CD14-positive monocyte (primary cell): Measurements from ENCODE around the gene ERG. TPM values are rescaled to one million over a fixed set of nuclear protein-coding genes. Genes with fewer than 3 reads are reported as not detected.

Experiments used
- DNase-seq, 3 donors: peaks; one replicate each; pipeline ENCODE4 v3.0.0-alpha.2; 2011 to 2022
- H2AFZ ChIP-seq: 2 replicates; pipeline ENCODE4 v1.6.0; 2012; ENCODE audit warnings: mild to moderate bottlenecking, low read depth, low read length, inconsistent platforms; ENCODE audit not compliant: insufficient read depth, poor library complexity, severe bottlenecking
- H3K27ac ChIP-seq, 2 donors: 1 replicate in 1 of 2; 2 replicates in 1 of 2; pipeline ENCODE4 v1.5.1; 2012 to 2013; ENCODE audit warnings: low read length in 2 of 2, control low read depth in 1 of 2, inconsistent platforms in 1 of 2, low read depth in 1 of 2, mild to moderate bottlenecking in 1 of 2
- H3K27me3 ChIP-seq, 2 donors: one replicate each; pipeline versions ENCODE4 v1.6.0 to v1.6.1; 2011 to 2013; ENCODE audit warnings: low read length in 2 of 2; ENCODE audit not compliant: control insufficient read depth in 2 of 2, insufficient read depth in 2 of 2
- H3K36me3 ChIP-seq, 2 donors: replicated peaks in 1 of 2; 1 replicate in 1 of 2; 2 replicates in 1 of 2; pipeline versions ENCODE4 v1.5.1 to v1.6.1; 2012 to 2013; ENCODE audit warnings: low read length in 2 of 2, control low read depth in 1 of 2, inconsistent platforms in 1 of 2, mild to moderate bottlenecking in 1 of 2; ENCODE audit not compliant: insufficient read depth in 2 of 2, control insufficient read depth in 1 of 2
- H3K4me1 ChIP-seq, 2 donors: 1 replicate in 1 of 2; 2 replicates in 1 of 2; pipeline versions ENCODE4 v1.5.1 to v1.6.1; 2012 to 2013; ENCODE audit warnings: low read length in 2 of 2, control low read depth in 1 of 2, inconsistent platforms in 1 of 2, mild to moderate bottlenecking in 1 of 2, moderate library complexity in 1 of 2; ENCODE audit not compliant: insufficient read depth in 2 of 2, control insufficient read depth in 1 of 2
- H3K4me2 ChIP-seq: replicated peaks from 2 replicates; pipeline ENCODE3; 2012; ENCODE audit warnings: low read length, moderate library complexity, mild to moderate bottlenecking; ENCODE audit not compliant: poor library complexity, severe bottlenecking; ENCODE audit errors: extremely low read depth
- H3K4me3 ChIP-seq, 3 experiments: fragments of 200-600 bp in 1 of 3; sonication (generic) in 1 of 3; replicated peaks in 1 of 3; 1 replicate in 2 of 3; 2 replicates in 1 of 3; pipeline ENCODE4 v1.5.1; 2011 to 2013; ENCODE audit warnings: low read length in 3 of 3, mild to moderate bottlenecking in 3 of 3, control low read depth in 2 of 3, low read depth in 2 of 3, inconsistent platforms in 1 of 3, moderate library complexity in 1 of 3
- H3K79me2 ChIP-seq: 2 replicates; pipeline ENCODE4 v1.6.0; 2012; ENCODE audit warnings: mild to moderate bottlenecking, control low read depth, inconsistent platforms, low read length, moderate library complexity; ENCODE audit not compliant: insufficient read depth
- H3K9ac ChIP-seq: 2 replicates; pipeline ENCODE4 v1.6.0; 2017; ENCODE audit warnings: low read length, mild to moderate bottlenecking; ENCODE audit not compliant: insufficient read depth, poor library complexity, severe bottlenecking
- H3K9me3 ChIP-seq, 2 donors: replicated peaks in 1 of 2; 1 replicate in 1 of 2; 2 replicates in 1 of 2; pipeline versions ENCODE4 v1.5.1 to v1.6.1; 2012 to 2013; ENCODE audit warnings: low read length in 2 of 2, control low read depth in 1 of 2; ENCODE audit not compliant: control insufficient read depth in 1 of 2, insufficient read depth in 1 of 2
- H4K20me1 ChIP-seq: 2 replicates; pipeline ENCODE4 v1.6.0; 2012; ENCODE audit warnings: mild to moderate bottlenecking, low read length, control low read depth, moderate library complexity; ENCODE audit not compliant: insufficient read depth
- H3K27ac Mint-ChIP-seq, 7 donors: one replicate each; pipeline ENCODE4 v1.8.0; 2020; ENCODE audit warnings: mild to moderate bottlenecking in 7 of 7, mixed read lengths in 7 of 7, moderate library complexity in 6 of 7, inconsistent platforms in 2 of 7
- H3K27me3 Mint-ChIP-seq, 3 donors: one replicate each; pipeline ENCODE4 v1.8.0; 2021 to 2022; ENCODE audit warnings: low read depth in 3 of 3, mild to moderate bottlenecking in 3 of 3, mixed read lengths in 3 of 3, moderate library complexity in 3 of 3, inconsistent platforms in 1 of 3
- H3K36me3 Mint-ChIP-seq, 2 donors: one replicate each; pipeline ENCODE4 v1.8.0; 2020; ENCODE audit warnings: mixed read lengths in 2 of 2, inconsistent platforms in 1 of 2, mild to moderate bottlenecking in 1 of 2
- H3K4me1 Mint-ChIP-seq: one replicate; pipeline ENCODE4 v1.8.0; 2020; ENCODE audit warnings: mild to moderate bottlenecking, mixed read lengths
- H3K4me3 Mint-ChIP-seq, 2 donors: one replicate each; pipeline ENCODE4 v1.8.0; 2020; ENCODE audit warnings: mild to moderate bottlenecking in 2 of 2, mixed read lengths in 2 of 2, moderate library complexity in 1 of 2
- H3K9me3 Mint-ChIP-seq, 7 donors: one replicate each; pipeline ENCODE4 v1.8.0; 2020 to 2022; ENCODE audit warnings: mixed read lengths in 7 of 7, mild to moderate bottlenecking in 6 of 7, moderate library complexity in 6 of 7, inconsistent platforms in 2 of 7
- CTCF ChIP-seq: fragments of 200-600 bp; IDR thresholded peaks from one replicate; pipeline ENCODE4 v1.8.0; 2022; ENCODE audit warnings: antibody characterized with exemption, mild to moderate bottlenecking
- WGBS: methylation state at CpG from one replicate; pipeline ENCODE4 v1.1.5; 2013; ENCODE audit warnings: missing lambda C conversion rate; ENCODE audit not compliant: insufficient coverage; 5-methylcytosine and 5-hydroxymethylcytosine counted together
- intact Hi-C, 2 donors: fragments of 100-400 bp; cut with micrococcal nuclease; formaldehyde crosslinking; loops; one replicate each; pipeline versions ENCODE4 v1.15.0 to v1.15.1; 2023
- polyA plus RNA-seq, 3 donors: library from polyadenylated mRNA; depleted of rRNA in 1 of 3; unstranded in 2 of 3; stranded (reverse) in 1 of 3; fragments of 300-500 nt in 2 of 3; fragments of >200 nt in 1 of 3; fragmentation: Illumina TruSeq in 2 of 3; gene quantifications; 1 replicate in 2 of 3; 2 replicates in 1 of 3; pipeline ENCODE4 v1.2.3, GENCODE V29; 2012 to 2021

Gene ERG
- polyA plus RNA-seq, 3 donors = 0.16 to 0.22 TPM; not detected in 1

DNA sequence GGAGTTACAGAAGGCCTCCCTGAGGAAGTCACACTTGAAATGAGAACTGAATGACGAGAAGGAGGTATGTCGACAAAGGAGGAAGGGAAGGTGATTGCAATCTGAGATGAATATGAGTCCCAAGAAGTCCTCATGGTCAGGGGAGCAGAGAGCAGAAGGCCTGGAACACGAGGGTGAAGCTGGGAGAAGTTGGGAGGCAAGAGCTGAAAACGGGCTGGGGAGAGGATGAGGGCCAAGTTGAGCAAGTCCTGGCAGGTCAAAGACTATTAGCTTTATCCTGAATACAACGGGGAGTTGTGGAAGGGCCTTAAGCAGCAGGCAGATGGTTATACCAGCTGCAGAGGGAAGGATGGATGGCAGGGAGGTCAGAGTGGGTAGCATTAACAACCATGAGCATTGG, 152.0 kb downstream of the ERG start:
- Histone ChIP-seq H3K9me3 (no peaks in the 10 kb centered on the region), H4K20me1 (no peaks in the 10 kb centered on the region), H3K27ac (no peak overlapping the region), H3K79me2 (no peaks in the 10 kb centered on the region), H3K4me1 (peaks cover 11 to 24% of the 10 kb centered on the region in 2 donors), H3K4me2 (no peak overlapping the region), H3K4me3 (no peak overlapping the region), H3K9ac (no peak overlapping the region), H3K27me3 (no peaks in the 10 kb centered on the region), H3K36me3 (no peaks in the 10 kb centered on the region), H2AFZ (peak overlapping the region; percentile 7)
- H3K4me1 Mint-ChIP-seq = peaks cover 23% of the 10 kb centered on the region
- no peak overlapping the region for H3K4me3 Mint-ChIP-seq
- H3K36me3 Mint-ChIP-seq = peaks cover 0 to 4% of the 10 kb centered on the region in 2 donors
- DNase-seq = no peak
- intact Hi-C loops = loop anchor here in 1 of 2 donors (5.0 kb wide), 1 partner anchor 49 kb away; no protein-coding TSS in a partner anchor
- 50% methylated on average over 5 of the region's 5 CpGs for WGBS
- H3K27me3 Mint-ChIP-seq = peaks cover 5 to 9% (median 9%) of the 10 kb centered on the region in 3 donors
- peak overlapping the region in 1 of 7 donors; percentile 4 for H3K27ac Mint-ChIP-seq
- H3K9me3 Mint-ChIP-seq = peaks cover 0 to 6% (median 3%) of the 10 kb centered on the region in 7 donors
- no peak for TF ChIP-seq CTCF

DNA sequence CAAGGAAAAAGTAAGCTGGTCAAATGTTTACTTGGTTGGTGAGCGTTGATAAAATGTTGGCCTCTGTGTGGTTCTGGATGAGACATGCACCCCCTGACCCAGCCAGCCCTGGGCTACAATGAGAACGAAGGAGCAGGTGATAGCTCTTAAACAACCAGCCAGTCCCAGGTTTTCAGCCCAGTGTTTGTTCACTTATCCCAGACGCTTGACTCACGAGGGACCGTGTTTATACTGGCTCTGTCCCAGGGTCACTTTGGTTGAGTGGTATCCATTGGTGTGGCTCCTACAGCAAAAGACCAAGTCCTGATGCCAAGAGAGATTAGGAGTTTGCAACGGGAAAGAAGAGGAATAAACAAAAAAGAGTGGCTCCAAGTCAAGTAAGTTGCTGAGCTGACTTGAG, 154.6 kb downstream of the ERG start:
- Mint-ChIP-seq H3K27ac (peak overlapping the region in 1 of 7 donors; percentile 15), H3K36me3 (no peaks in the 10 kb centered on the region), H3K27me3 (peaks cover 4 to 9% (median 5%) of the 10 kb centered on the region in 3 donors), H3K4me3 (no peak overlapping the region), H3K9me3 (peaks cover 0 to 6% (median 2%) of the 10 kb centered on the region in 7 donors), H3K4me1 (peaks cover 8% of the 10 kb centered on the region)
- no peaks in the 10 kb centered on the region for H3K9me3 ChIP-seq
- H3K36me3 ChIP-seq = no peaks in the 10 kb centered on the region
- intact Hi-C loops = no loop called here
- no peaks in the 10 kb centered on the region for H3K27me3 ChIP-seq
- no peak for DNase-seq
- no peak overlapping the region for H2AFZ ChIP-seq
- H4K20me1 ChIP-seq = no peaks in the 10 kb centered on the region
- no peak overlapping the region for H3K9ac ChIP-seq
- WGBS = 92% methylated on average over 5 of the region's 6 CpGs
- TF ChIP-seq CTCF = no peak
- H3K4me2 ChIP-seq = no peak overlapping the region
- no peaks in the 10 kb centered on the region for H3K79me2 ChIP-seq
- peaks cover 0 to 10% of the 10 kb centered on the region in 2 donors for H3K4me1 ChIP-seq
- no peak overlapping the region for H3K4me3 ChIP-seq
- no peak overlapping the region for H3K27ac ChIP-seq
